ENCODE measurements around the gene RALGPS1.
"Not testable (repeated sequence)": the region's sequence is repeated elsewhere in the genome, so short reads cannot be mapped to it uniquely, and the experiment has no call there.

RALGPS1 gene

GRCh38 chr9:127140842-127141675 lies 226.5 kb downstream of the RALGPS1 start:
- H3K4me3 ChIP-seq (ENCODE audit: low read depth, low read length), result no peak overlapping the region
- TF ChIP-seq CTCF (IDR thresholded peaks at IDR 0.05; ENCODE audit: low read depth, low read length) (no peak), MYC (IDR thresholded peaks at IDR 0.05; ENCODE audit: low read depth, low read length) (no peak), POLR2A (IDR thresholded peaks at IDR 0.05; ENCODE audit: extremely low read depth, insufficient read length) (no peak), MAX (IDR thresholded peaks at IDR 0.05; ENCODE audit: low read depth, low read length) (no peak)
- DNase-seq (ENCODE audit: low read depth), result no peak

- TF ChIP-seq MYC (IDR thresholded peaks at IDR 0.05; ENCODE audit: low read depth, low read length) (no peak), MAX (IDR thresholded peaks at IDR 0.05; ENCODE audit: low read depth, low read length) (no peak), CTCF (IDR thresholded peaks at IDR 0.05; ENCODE audit: low read depth, low read length) (no peak), POLR2A (IDR thresholded peaks at IDR 0.05; ENCODE audit: extremely low read depth, insufficient read length) (no peak)
These were observed 227.7 kb downstream of the RALGPS1 start for GRCh38 chr9:127142291-127142690.

GRCh38 chr9:127142931-127143464 lies 228.4 kb downstream of the RALGPS1 start:
- no peak for TF ChIP-seq MYC (IDR thresholded peaks at IDR 0.05; ENCODE audit: low read depth, low read length)
- no peak for DNase-seq (ENCODE audit: low read depth)
- no peak overlapping the region for H3K4me3 ChIP-seq (ENCODE audit: low read depth, low read length)

More at GRCh38 chr9:127142291-127142690, 227.7 kb downstream of the RALGPS1 start:
- DNase-seq (ENCODE audit: low read depth), result no peak
- H3K4me3 ChIP-seq (ENCODE audit: low read depth, low read length), result no peak overlapping the region

- TF ChIP-seq MYC (IDR thresholded peaks at IDR 0.05; ENCODE audit: low read depth, low read length) (no peak), POLR2A (IDR thresholded peaks at IDR 0.05; ENCODE audit: extremely low read depth, insufficient read length) (no peak), MAX (IDR thresholded peaks at IDR 0.05; ENCODE audit: low read depth, low read length) (no peak), CTCF (IDR thresholded peaks at IDR 0.05; ENCODE audit: low read depth, low read length) (no peak)
- DNase-seq (ENCODE audit: low read depth), result no peak
- H3K4me3 ChIP-seq (ENCODE audit: low read depth, low read length), result no peak overlapping the region
These were observed 229.4 kb downstream of the RALGPS1 start for GRCh38 chr9:127143920-127144465.

- H3K4me3 ChIP-seq (ENCODE audit: low read depth, low read length), result no peak overlapping the region
- DNase-seq (ENCODE audit: low read depth), result no peak
- TF ChIP-seq POLR2A (IDR thresholded peaks at IDR 0.05; ENCODE audit: extremely low read depth, insufficient read length), result no peak
- TF ChIP-seq MYC (IDR thresholded peaks at IDR 0.05; ENCODE audit: low read depth, low read length), result no peak
- TF ChIP-seq CTCF (IDR thresholded peaks at IDR 0.05; ENCODE audit: low read depth, low read length), result no peak
- TF ChIP-seq MAX (IDR thresholded peaks at IDR 0.05; ENCODE audit: low read depth, low read length), result no peak
These were observed 230.3 kb downstream of the RALGPS1 start for GRCh38 chr9:127144670-127145445.

- not testable (repeated sequence) for H3K4me3 ChIP-seq (ENCODE audit: low read depth, low read length); DNase-seq (ENCODE audit: low read depth)
These were observed 232.3 kb downstream of the RALGPS1 start for GRCh38 chr9:127146841-127147240.
